Measurements from ENCODE around the gene OR7C1. TPM values are rescaled to one million over a fixed set of nuclear protein-coding genes. Genes with fewer than 3 reads are reported as not detected.

OR7C1 gene
- total RNA-seq, 1 donor from 2014 or later: not detected

GRCh38 chr19:14772995-14773394 lies 62.0 kb downstream of the OR7C1 start:
- DNase-seq (ENCODE audit: low spot score): no peak
- Mint-ChIP-seq H3K4me3 (ENCODE audit: unreplicated experiment) (no peak overlapping the region), H3K27me3 (ENCODE audit: unreplicated experiment) (peaks cover 7% of the 10 kb centered on the region), H3K4me1 (ENCODE audit: unreplicated experiment) (peaks cover 3% of the 10 kb centered on the region), H3K36me3 (ENCODE audit: low read depth, unreplicated experiment) (no peaks in the 10 kb centered on the region), H3K9me3 (ENCODE audit: unreplicated experiment) (no peaks in the 10 kb centered on the region), H3K27ac (ENCODE audit: unreplicated experiment) (no peak overlapping the region)
- no peak for TF ChIP-seq CTCF (IDR thresholded peaks at IDR 0.05; ENCODE audit: unreplicated experiment)

- Mint-ChIP-seq H3K27ac (ENCODE audit: unreplicated experiment) (no peak overlapping the region), H3K4me3 (ENCODE audit: unreplicated experiment) (no peak overlapping the region), H3K9me3 (ENCODE audit: unreplicated experiment) (no peaks in the 10 kb centered on the region), H3K4me1 (ENCODE audit: unreplicated experiment) (peaks cover 3% of the 10 kb centered on the region), H3K27me3 (ENCODE audit: unreplicated experiment) (peaks cover 7% of the 10 kb centered on the region), H3K36me3 (ENCODE audit: low read depth, unreplicated experiment) (no peaks in the 10 kb centered on the region)
- DNase-seq (ENCODE audit: low spot score): no peak
- no peak for TF ChIP-seq CTCF (IDR thresholded peaks at IDR 0.05; ENCODE audit: unreplicated experiment)
Measured at GRCh38 chr19:14772467-14772866, 62.5 kb downstream of the OR7C1 start.

- DNase-seq (ENCODE audit: low spot score): no peak
- Mint-ChIP-seq H3K36me3 (ENCODE audit: low read depth, unreplicated experiment) (no peaks in the 10 kb centered on the region), H3K9me3 (ENCODE audit: unreplicated experiment) (no peaks in the 10 kb centered on the region), H3K4me3 (ENCODE audit: unreplicated experiment) (no peak overlapping the region), H3K4me1 (ENCODE audit: unreplicated experiment) (peaks cover 3% of the 10 kb centered on the region), H3K27me3 (ENCODE audit: unreplicated experiment) (peaks cover 9% of the 10 kb centered on the region), H3K27ac (ENCODE audit: unreplicated experiment) (no peak overlapping the region)
- TF ChIP-seq CTCF (IDR thresholded peaks at IDR 0.05; ENCODE audit: unreplicated experiment): no peak
Measured at GRCh38 chr19:14770944-14771839, 63.8 kb downstream of the OR7C1 start.

- no peak overlapping the region for H3K27ac Mint-ChIP-seq (ENCODE audit: unreplicated experiment)
Measured at GRCh38 chr19:14770136-14770535, 64.8 kb downstream of the OR7C1 start.

More at GRCh38 chr19:14770136-14770535, 64.8 kb downstream of the OR7C1 start:
- DNase-seq (ENCODE audit: low spot score): no peak
- no peak for TF ChIP-seq CTCF (IDR thresholded peaks at IDR 0.05; ENCODE audit: unreplicated experiment)
- no peaks in the 10 kb centered on the region for H3K4me1 Mint-ChIP-seq (ENCODE audit: unreplicated experiment)
- no peaks in the 10 kb centered on the region for H3K36me3 Mint-ChIP-seq (ENCODE audit: low read depth, unreplicated experiment)
- H3K4me3 Mint-ChIP-seq (ENCODE audit: unreplicated experiment): no peak overlapping the region
- H3K27me3 Mint-ChIP-seq (ENCODE audit: unreplicated experiment): peaks cover 5% of the 10 kb centered on the region
- no peaks in the 10 kb centered on the region for H3K9me3 Mint-ChIP-seq (ENCODE audit: unreplicated experiment)

Measured in endothelial cell (in vitro differentiated cells).